H9 (cell line): Measurements from ENCODE around the gene CPLX1. TPM values are rescaled to one million over a fixed set of nuclear protein-coding genes. Genes with fewer than 3 reads are reported as not detected.

Experiments used
- DNase-seq: peaks from one replicate; pipeline ENCODE4 v3.0.0-alpha.2; 2017
- H2AFZ ChIP-seq: one replicate; pipeline ENCODE4 v1.6.1; 2013; ENCODE audit warnings: mild to moderate bottlenecking, low read length, control low read depth, moderate library complexity
- H2AK5ac ChIP-seq: 2 replicates; pipeline ENCODE4 v1.6.1; 2013; ENCODE audit warnings: low read length, control low read depth, mixed read lengths; ENCODE audit not compliant: insufficient read length
- H2BK120ac ChIP-seq: one replicate; pipeline ENCODE4 v1.6.1; 2013; ENCODE audit warnings: low read depth, mild to moderate bottlenecking, low read length, control low read depth, inconsistent platforms; ENCODE audit not compliant: poor library complexity, severe bottlenecking
- H2BK12ac ChIP-seq: 2 replicates; pipeline ENCODE4 v1.6.1; 2013; ENCODE audit warnings: low read length, control low read depth, mixed read lengths, low read depth; ENCODE audit not compliant: insufficient read length
- H2BK15ac ChIP-seq: 2 replicates; pipeline ENCODE4 v1.6.1; 2013; ENCODE audit warnings: low read depth, low read length, control low read depth
- H2BK20ac ChIP-seq: one replicate; pipeline ENCODE4 v1.6.1; 2013; ENCODE audit warnings: low read depth, mild to moderate bottlenecking, low read length, control low read depth, inconsistent platforms; ENCODE audit not compliant: poor library complexity, severe bottlenecking
- H2BK5ac ChIP-seq: 2 replicates; pipeline ENCODE4 v1.6.1; 2013; ENCODE audit warnings: low read length, control low read depth, mixed read lengths; ENCODE audit not compliant: insufficient read length
- H3K14ac ChIP-seq: 2 replicates; pipeline ENCODE4 v1.6.1; 2013; ENCODE audit warnings: low read length, control low read depth; ENCODE audit not compliant: insufficient read depth
- H3K18ac ChIP-seq: 2 replicates; pipeline ENCODE4 v1.6.1; 2013; ENCODE audit warnings: low read depth, mild to moderate bottlenecking, mixed read lengths, low read length, control low read depth; ENCODE audit not compliant: insufficient read length
- H3K23ac ChIP-seq: 2 replicates; pipeline ENCODE4 v1.6.1; 2013; ENCODE audit warnings: low read length, control low read depth, mixed read lengths, low read depth; ENCODE audit not compliant: insufficient read length
- H3K23me2 ChIP-seq: 2 replicates; pipeline ENCODE4 v1.6.1; 2013; ENCODE audit warnings: low read depth, mild to moderate bottlenecking, mixed read lengths, low read length, control low read depth; ENCODE audit not compliant: insufficient read length, poor library complexity, severe bottlenecking
- H3K27ac ChIP-seq: 2 replicates; pipeline ENCODE4 v1.5.1; 2013; ENCODE audit warnings: low read length, control low read depth, mixed read lengths, low read depth; ENCODE audit not compliant: insufficient read length
- H3K27me3 ChIP-seq: 2 replicates; pipeline ENCODE4 v1.6.1; 2013; ENCODE audit warnings: low read length, control low read depth, inconsistent platforms; ENCODE audit not compliant: insufficient read depth
- H3K4ac ChIP-seq: 2 replicates; pipeline ENCODE4 v1.6.1; 2013; ENCODE audit warnings: low read depth, mild to moderate bottlenecking, control low read depth, inconsistent platforms, low read length, moderate library complexity
- H3K4me1 ChIP-seq: 2 replicates; pipeline ENCODE4 v1.6.1; 2013; ENCODE audit warnings: low read length, control low read depth, inconsistent platforms; ENCODE audit not compliant: insufficient read depth
- H3K4me2 ChIP-seq: 2 replicates; pipeline ENCODE4 v1.6.1; 2013; ENCODE audit warnings: low read length, control low read depth, mixed read lengths; ENCODE audit not compliant: insufficient read length, insufficient read depth
- H3K56ac ChIP-seq: 2 replicates; pipeline ENCODE4 v1.6.1; 2013; ENCODE audit warnings: low read depth, mild to moderate bottlenecking, mixed read lengths, low read length, control low read depth; ENCODE audit not compliant: insufficient read length
- H3K79me1 ChIP-seq: 2 replicates; pipeline ENCODE4 v1.6.1; 2013; ENCODE audit warnings: low read depth, mild to moderate bottlenecking, moderate library complexity, low read length, control low read depth, inconsistent platforms; ENCODE audit not compliant: insufficient read depth, poor library complexity, severe bottlenecking
- H3K79me2 ChIP-seq: 2 replicates; pipeline ENCODE4 v1.6.1; 2013; ENCODE audit warnings: low read length, control low read depth, inconsistent platforms; ENCODE audit not compliant: insufficient read depth
- H3K9ac ChIP-seq: 2 replicates; pipeline ENCODE4 v1.6.1; 2013; ENCODE audit warnings: low read length, control low read depth, mixed read lengths; ENCODE audit not compliant: insufficient read length; ENCODE audit errors: extremely low read depth
- H3K9me3 ChIP-seq: one replicate; pipeline ENCODE4 v1.6.1; 2013; ENCODE audit warnings: low read depth, low read length, inconsistent platforms; ENCODE audit not compliant: control insufficient read depth
- H3T11ph ChIP-seq: one replicate; pipeline ENCODE4 v1.6.1; 2013; ENCODE audit warnings: mild to moderate bottlenecking, low read length, control low read depth, inconsistent platforms
- H4K20me1 ChIP-seq: one replicate; pipeline ENCODE4 v1.6.1; 2013; ENCODE audit not compliant: control insufficient read depth, insufficient read length, insufficient read depth
- H4K5ac ChIP-seq: 2 replicates; pipeline ENCODE4 v1.6.1; 2013; ENCODE audit warnings: low read depth, mild to moderate bottlenecking, mixed read lengths, low read length, control low read depth; ENCODE audit not compliant: insufficient read length
- H4K8ac ChIP-seq: replicated peaks from 2 replicates; pipeline ENCODE4 v1.6.1; 2013; ENCODE audit warnings: low read length, control low read depth, mixed read lengths, low read depth; ENCODE audit not compliant: insufficient read length
- H4K91ac ChIP-seq: 2 replicates; pipeline ENCODE4 v1.6.1; 2013; ENCODE audit warnings: low read depth, mild to moderate bottlenecking, moderate library complexity, mixed read lengths, low read length, control low read depth; ENCODE audit not compliant: insufficient read length
- H3K27ac Mint-ChIP-seq, 3 experiments: 2 replicates in 2 of 3; 3 replicates in 1 of 3; pipeline ENCODE4 v1.8.0; 2020 to 2021; ENCODE audit warnings: mixed read lengths in 3 of 3, mild to moderate bottlenecking in 1 of 3, moderate library complexity in 1 of 3
- H3K27me3 Mint-ChIP-seq: 2 replicates; pipeline ENCODE4 v1.8.0; 2021; ENCODE audit warnings: low read depth, mild to moderate bottlenecking, moderate library complexity, mixed read lengths
- H3K36me3 Mint-ChIP-seq, 3 experiments: 2 replicates in 2 of 3; 3 replicates in 1 of 3; pipeline ENCODE4 v1.8.0; 2020 to 2021; ENCODE audit warnings: low read depth in 3 of 3, mixed read lengths in 3 of 3; ENCODE audit not compliant: insufficient read depth in 1 of 3
- H3K4me1 Mint-ChIP-seq, 2 experiments: 2 replicates each; pipeline ENCODE4 v1.8.0; 2020; ENCODE audit warnings: mixed read lengths in 2 of 2
- H3K4me3 Mint-ChIP-seq, 2 experiments: 2 replicates in 1 of 2; 3 replicates in 1 of 2; pipeline ENCODE4 v1.8.0; 2020 to 2021; ENCODE audit warnings: mild to moderate bottlenecking in 2 of 2, mixed read lengths in 2 of 2, moderate library complexity in 1 of 2
- H3K9me3 Mint-ChIP-seq, 2 experiments: 2 replicates in 1 of 2; 3 replicates in 1 of 2; pipeline ENCODE4 v1.8.0; 2020; ENCODE audit warnings: mild to moderate bottlenecking in 2 of 2, mixed read lengths in 2 of 2, moderate library complexity in 1 of 2
- CTCF ChIP-seq: fragments of 200-600 bp; sonication (generic); conservative IDR thresholded peaks from 3 replicates; pipeline ENCODE4 v1.8.0; 2021; ENCODE audit warnings: antibody characterized with exemption, mild to moderate bottlenecking
- WGBS: extraction: QIAGEN DNeasy Blood & Tissue Kit; methylation state at CpG from one replicate; pipeline ENCODE4 v1.1.7; 2013; ENCODE audit warnings: missing lambda C conversion rate, low lambda C conversion rate, mixed read lengths; ENCODE audit not compliant: insufficient read length; ENCODE audit errors: extremely low coverage; 5-methylcytosine and 5-hydroxymethylcytosine counted together
- total RNA-seq: library from RNA; stranded (reverse); gene quantifications from 2 replicates; pipeline ENCODE4 v1.2.1, GENCODE V29; 2021

The CPLX1 gene
- total RNA-seq, 1 experiment from 2014 or later = 0.90 TPM

GRCh38 chr4:866068-866760, 40.3 kb upstream of the CPLX1 start:
- Histone ChIP-seq H2AFZ (no peak overlapping the region), H3K4me2 (no peak overlapping the region), H2BK120ac (no peak overlapping the region), H2BK15ac (no peak overlapping the region), H2BK12ac (no peak overlapping the region), H3K27me3 (no peaks in the 10 kb centered on the region), H3K18ac (no peak overlapping the region), H3K23ac (no peak overlapping the region), H3K4ac (no peak overlapping the region), H4K20me1 (peaks cover 4% of the 10 kb centered on the region), H4K91ac (no peak overlapping the region), H4K5ac (no peak overlapping the region), H3K79me1 (no peaks in the 10 kb centered on the region), H3K23me2 (no peaks in the 10 kb centered on the region), H2AK5ac (no peak overlapping the region), H3K79me2 (no peaks in the 10 kb centered on the region), H3K27ac (no peak overlapping the region), H3K56ac (no peak overlapping the region), H3K9me3 (no peaks in the 10 kb centered on the region), H3K14ac (no peak overlapping the region), H2BK5ac (no peak overlapping the region), H3K4me1 (no peaks in the 10 kb centered on the region), H3T11ph (no peak overlapping the region), H3K9ac (no peak overlapping the region), H2BK20ac (no peak overlapping the region), H4K8ac (no peak overlapping the region)
- no CpG with 5 or more reads among the region's 24 CpGs for WGBS
- peak overlapping the region in 1 of 3 experiments; percentile 34; a peak in 1 of 7 replicates for H3K27ac Mint-ChIP-seq
- H3K27me3 Mint-ChIP-seq = no peaks in the 10 kb centered on the region
- H3K4me3 Mint-ChIP-seq = no peak overlapping the region; a peak in 1 of 5 replicates
- H3K4me1 Mint-ChIP-seq = no peaks in the 10 kb centered on the region
- H3K9me3 Mint-ChIP-seq = no peaks in the 10 kb centered on the region; a peak in 1 of 5 replicates
- TF ChIP-seq CTCF = no peak
- H3K36me3 Mint-ChIP-seq = peaks cover 25 to 64% (median 55%) of the 10 kb centered on the region in 3 experiments
- no peak for DNase-seq
